Activated B cell treated with CpG ODN at 0.5 μM for 24 hours (primary cell): ENCODE results near the gene ADAMTS17. TPM values are rescaled to one million over a fixed set of nuclear protein-coding genes. Genes with fewer than 3 reads are reported as not detected.

Experiments
- ATAC-seq: fragments of 200-7000 bp; cut with Tn5 transposase; one replicate; pipeline ENCODE4 v1.10.0; 2021; ENCODE audit warnings: low read depth, mild to moderate bottlenecking, moderate library complexity
- CTCF ChIA-PET: fragments of 350-600 bp; sonication (Branson Sonifier 250); formaldehyde crosslinking; loops from one replicate; lab custom pipeline; 2021; ENCODE audit warnings: antibody characterized with exemption; lab: Charles Lee
- POLR2A ChIA-PET: fragments of 350-600 bp; sonication (Branson Sonifier 250); formaldehyde crosslinking; loops from one replicate; lab custom pipeline; 2021; ENCODE audit warnings: antibody characterized with exemption; lab: Charles Lee
- DNase-seq: peaks from one replicate; pipeline ENCODE4 v3.0.0; 2022
- H3K27ac Mint-ChIP-seq: one replicate; pipeline ENCODE4 v1.8.0; 2020; ENCODE audit warnings: mixed read lengths
- H3K27me3 Mint-ChIP-seq: one replicate; pipeline ENCODE4 v1.8.0; 2021; ENCODE audit warnings: mixed read lengths
- H3K36me3 Mint-ChIP-seq: one replicate; pipeline ENCODE4 v1.8.0; 2021; ENCODE audit warnings: low read depth, mixed read lengths
- H3K4me1 Mint-ChIP-seq: one replicate; pipeline ENCODE4 v1.8.0; 2021; ENCODE audit warnings: mixed read lengths
- H3K4me3 Mint-ChIP-seq: one replicate; pipeline ENCODE4 v1.8.0; 2020; ENCODE audit warnings: mild to moderate bottlenecking, mixed read lengths
- H3K9me3 Mint-ChIP-seq: one replicate; pipeline ENCODE4 v1.8.0; 2020; ENCODE audit warnings: mixed read lengths
- intact Hi-C: fragments of 100-400 bp; cut with micrococcal nuclease; formaldehyde crosslinking; loops from one replicate; pipeline ENCODE4 v1.15.1; 2024
- total RNA-seq: library from RNA; stranded (reverse); gene quantifications from 2 replicates; pipeline ENCODE4 v1.2.3, GENCODE V29; 2022
- TF ChIP-seq, protein P1 (sequence below): fragments of 200-600 bp; IDR thresholded peaks from one replicate; pipeline ENCODE4 v1.8.0; 2022; ENCODE audit warnings: antibody characterized with exemption, mild to moderate bottlenecking

Gene ADAMTS17
- total RNA-seq, 1 donor from 2014 or later, result 1.6 TPM

DNA sequence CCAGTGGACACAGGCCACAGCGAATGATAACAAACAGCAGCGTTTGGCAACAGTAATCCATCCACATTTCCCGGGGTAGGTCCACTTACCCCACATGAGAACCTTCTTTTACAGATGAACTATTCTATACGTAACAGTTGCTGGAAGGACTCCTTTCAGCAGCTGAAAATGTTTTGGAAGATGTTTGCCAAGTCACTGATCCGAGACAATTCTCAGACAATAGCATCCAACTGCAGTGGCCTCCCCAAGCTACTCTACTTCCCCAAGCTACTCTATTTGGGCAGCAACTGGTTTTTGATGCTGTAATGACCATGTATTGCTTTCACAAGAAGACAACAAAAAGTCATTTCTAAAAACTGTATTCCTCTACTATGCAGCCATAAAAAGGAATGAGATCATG lies 87.5 kb downstream of the ADAMTS17 start:
- Mint-ChIP-seq H3K27ac (no peak overlapping the region), H3K4me1 (no peaks in the 10 kb centered on the region), H3K9me3 (peaks cover 2% of the 10 kb centered on the region), H3K27me3 (no peaks in the 10 kb centered on the region), H3K4me3 (no peak overlapping the region), H3K36me3 (no peaks in the 10 kb centered on the region)
- TF ChIP-seq, protein P1, sequence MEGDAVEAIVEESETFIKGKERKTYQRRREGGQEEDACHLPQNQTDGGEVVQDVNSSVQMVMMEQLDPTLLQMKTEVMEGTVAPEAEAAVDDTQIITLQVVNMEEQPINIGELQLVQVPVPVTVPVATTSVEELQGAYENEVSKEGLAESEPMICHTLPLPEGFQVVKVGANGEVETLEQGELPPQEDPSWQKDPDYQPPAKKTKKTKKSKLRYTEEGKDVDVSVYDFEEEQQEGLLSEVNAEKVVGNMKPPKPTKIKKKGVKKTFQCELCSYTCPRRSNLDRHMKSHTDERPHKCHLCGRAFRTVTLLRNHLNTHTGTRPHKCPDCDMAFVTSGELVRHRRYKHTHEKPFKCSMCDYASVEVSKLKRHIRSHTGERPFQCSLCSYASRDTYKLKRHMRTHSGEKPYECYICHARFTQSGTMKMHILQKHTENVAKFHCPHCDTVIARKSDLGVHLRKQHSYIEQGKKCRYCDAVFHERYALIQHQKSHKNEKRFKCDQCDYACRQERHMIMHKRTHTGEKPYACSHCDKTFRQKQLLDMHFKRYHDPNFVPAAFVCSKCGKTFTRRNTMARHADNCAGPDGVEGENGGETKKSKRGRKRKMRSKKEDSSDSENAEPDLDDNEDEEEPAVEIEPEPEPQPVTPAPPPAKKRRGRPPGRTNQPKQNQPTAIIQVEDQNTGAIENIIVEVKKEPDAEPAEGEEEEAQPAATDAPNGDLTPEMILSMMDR, result no peak
- ATAC-seq, result no peak
- intact Hi-C loops, result no loop called here
- no peak for DNase-seq
- CTCF ChIA-PET, result no interaction called here
- POLR2A ChIA-PET, result no interaction called here

DNA sequence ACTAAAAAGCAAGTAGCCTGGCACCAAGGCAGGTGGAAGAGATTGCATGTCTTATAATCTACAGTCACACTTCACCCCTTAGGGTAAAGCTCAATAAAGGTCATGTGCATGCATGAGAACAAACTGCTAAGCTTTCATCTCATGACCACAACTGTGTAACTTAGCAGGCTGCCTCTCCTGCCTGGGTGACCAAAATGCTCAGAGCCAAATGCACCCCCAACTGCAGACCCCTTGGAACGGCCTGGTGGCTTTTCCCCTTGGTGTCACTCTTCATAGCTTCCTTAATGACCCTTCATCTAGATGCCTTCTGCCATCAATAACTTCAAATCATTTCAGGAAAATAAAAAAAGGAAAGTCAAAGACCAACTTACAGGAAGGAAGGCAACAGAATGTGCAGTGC lies 88.1 kb downstream of the ADAMTS17 start:
- Mint-ChIP-seq H3K4me1 (no peaks in the 10 kb centered on the region), H3K4me3 (no peak overlapping the region), H3K27me3 (no peaks in the 10 kb centered on the region), H3K9me3 (peaks cover 2% of the 10 kb centered on the region), H3K27ac (no peak overlapping the region), H3K36me3 (no peaks in the 10 kb centered on the region)
- POLR2A ChIA-PET, result no interaction called here
- TF ChIP-seq, protein P1, result no peak
- no peak for DNase-seq
- intact Hi-C loops, result no loop called here
- ATAC-seq, result no peak
- CTCF ChIA-PET, result no interaction called here

DNA sequence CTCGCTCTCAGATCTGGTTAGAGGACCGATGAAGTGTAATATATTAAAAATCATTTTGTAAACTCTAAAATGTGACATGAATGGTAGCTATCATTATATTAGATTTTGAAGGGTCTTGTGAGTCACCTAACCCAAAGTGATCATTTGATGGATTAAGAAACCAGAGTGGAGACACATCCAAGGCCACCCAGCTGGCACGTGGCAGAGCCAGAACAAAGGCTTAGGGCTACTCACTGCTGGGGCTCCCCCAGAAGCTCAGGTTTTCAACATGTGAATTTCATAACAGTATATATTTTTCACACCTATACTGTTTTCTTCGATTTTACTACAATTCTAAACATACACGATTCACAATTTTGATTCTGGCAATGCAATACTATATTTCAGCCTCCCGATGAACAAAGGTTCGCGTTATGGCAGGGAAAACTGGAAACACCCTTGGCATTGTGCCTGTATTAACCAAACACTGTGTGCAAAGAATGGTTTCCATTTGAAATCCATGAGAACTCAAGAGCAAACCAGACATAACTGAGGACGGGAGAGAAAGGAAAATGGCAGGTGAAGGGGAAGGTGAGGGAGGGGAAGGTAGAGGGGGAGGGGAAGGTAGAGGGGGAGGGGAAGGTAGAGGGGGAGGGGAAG lies 88.9 kb downstream of the ADAMTS17 start:
- ATAC-seq, result no peak
- TF ChIP-seq, protein P1, result no peak

DNA sequence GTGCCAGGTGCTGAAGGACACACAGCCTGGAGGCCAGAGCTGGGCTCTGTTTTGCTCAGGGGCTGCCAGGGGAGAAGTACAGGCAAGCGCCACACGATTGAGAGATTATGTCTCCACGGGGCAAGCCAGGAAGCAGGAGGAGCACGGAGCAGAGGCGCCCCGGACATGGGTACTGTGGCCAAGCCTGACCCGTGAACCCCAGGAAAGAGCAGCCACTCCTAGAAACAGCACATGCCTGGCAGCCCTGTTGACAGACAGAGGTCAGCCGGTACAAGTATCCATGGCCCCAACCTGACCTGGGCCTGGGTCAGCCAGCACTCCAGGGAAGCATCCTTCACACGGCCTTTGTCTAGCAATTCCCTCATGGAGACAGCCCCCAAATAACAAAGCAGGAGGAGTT lies 89.4 kb downstream of the ADAMTS17 start:
- H3K4me1 Mint-ChIP-seq, result no peaks in the 10 kb centered on the region
- ATAC-seq, result no peak
- intact Hi-C loops, result no loop called here

More for the DNA sequence above, 88.9 kb downstream of the ADAMTS17 start:
- intact Hi-C loops, result no loop called here
- Mint-ChIP-seq H3K4me3 (no peak overlapping the region), H3K4me1 (no peaks in the 10 kb centered on the region), H3K27me3 (no peaks in the 10 kb centered on the region), H3K36me3 (no peaks in the 10 kb centered on the region), H3K27ac (no peak overlapping the region), H3K9me3 (peaks cover 2% of the 10 kb centered on the region)
- CTCF ChIA-PET, result no interaction called here
- POLR2A ChIA-PET, result no interaction called here
- DNase-seq, result no peak

DNA sequence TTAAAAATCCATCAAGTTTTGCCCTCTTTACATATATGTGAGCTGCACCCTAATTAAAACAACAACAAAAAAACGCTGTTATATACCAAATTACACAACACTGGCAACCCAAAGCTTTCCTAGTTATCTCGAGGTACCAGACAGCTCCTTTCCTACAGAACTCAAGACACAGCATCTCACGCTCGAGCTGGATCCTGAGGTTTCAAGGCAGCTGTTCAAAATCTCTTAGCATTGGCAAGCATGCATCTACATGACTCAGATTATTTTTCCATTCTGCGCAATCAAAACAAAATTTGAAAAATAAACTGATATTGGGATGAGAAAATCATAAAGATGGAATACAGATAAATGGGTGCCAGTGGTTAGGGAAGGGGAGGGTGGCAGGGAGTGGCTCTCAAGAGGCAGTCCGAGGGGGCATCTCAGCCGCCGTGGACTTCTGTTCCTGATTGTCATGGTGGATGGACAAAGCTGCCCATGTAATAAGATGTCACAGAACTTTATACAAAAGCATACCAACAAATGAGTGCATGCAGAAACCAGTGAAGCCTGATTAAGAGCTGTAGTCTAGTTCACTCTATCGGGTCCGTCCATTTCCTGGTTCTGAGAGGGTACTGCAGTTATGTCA lies 91.5 kb downstream of the ADAMTS17 start:
- Mint-ChIP-seq H3K4me1 (no peaks in the 10 kb centered on the region), H3K36me3 (no peaks in the 10 kb centered on the region), H3K27ac (no peak overlapping the region), H3K27me3 (no peaks in the 10 kb centered on the region), H3K4me3 (no peak overlapping the region), H3K9me3 (no peaks in the 10 kb centered on the region)
- ATAC-seq, result no peak
- TF ChIP-seq, protein P1, result no peak
- DNase-seq, result no peak
- intact Hi-C loops, result no loop called here
- ChIA-PET POLR2A (no interaction called here), CTCF (no interaction called here)

More for the DNA sequence above, 89.4 kb downstream of the ADAMTS17 start:
- no peaks in the 10 kb centered on the region for H3K9me3 Mint-ChIP-seq
- no peaks in the 10 kb centered on the region for H3K27me3 Mint-ChIP-seq
- POLR2A ChIA-PET, result no interaction called here
- no peak for DNase-seq
- no peak overlapping the region for H3K4me3 Mint-ChIP-seq
- CTCF ChIA-PET, result no interaction called here
- no peaks in the 10 kb centered on the region for H3K36me3 Mint-ChIP-seq
- TF ChIP-seq, protein P1, result no peak
- no peak overlapping the region for H3K27ac Mint-ChIP-seq
